Smooth muscle cell (in vitro differentiated cells): ENCODE results near the gene FAM168B. TPM values are rescaled to one million over a fixed set of nuclear protein-coding genes. Genes with fewer than 3 reads are reported as not detected.

ENCODE experiments used
- DNase-seq: peaks from one replicate; lab custom pipeline; 2025; ENCODE audit not compliant: unreplicated experiment; lab: John Stamatoyannopoulos, UW
- H2AFZ ChIP-seq: fragments of 200-600 bp; sonication (generic); 2 replicates; pipeline ENCODE4 v1.6.0; 2016; ENCODE audit warnings: antibody characterized with exemption, low read depth, mild to moderate bottlenecking
- H3F3A ChIP-seq: fragments of 200-600 bp; sonication (generic); 2 replicates; pipeline ENCODE4 v1.6.0; 2017; ENCODE audit warnings: antibody characterized with exemption, low read depth
- H3K27ac ChIP-seq: fragments of 200-600 bp; sonication (generic); 2 replicates; pipeline ENCODE4 v1.5.1; 2016; ENCODE audit warnings: low read depth, mild to moderate bottlenecking
- H3K27me3 ChIP-seq: fragments of 200-600 bp; sonication (generic); 2 replicates; pipeline ENCODE4 v1.6.1; 2016; ENCODE audit warnings: low read depth, mild to moderate bottlenecking
- H3K36me3 ChIP-seq: fragments of 200-600 bp; sonication (generic); 2 replicates; pipeline ENCODE4 v1.5.1; 2016; ENCODE audit warnings: low read depth
- H3K4me1 ChIP-seq: fragments of 200-600 bp; sonication (generic); 2 replicates; pipeline ENCODE4 v1.5.1; 2016; ENCODE audit warnings: low read depth
- H3K4me2 ChIP-seq: fragments of 200-600 bp; sonication (generic); 2 replicates; pipeline ENCODE4 v1.6.0; 2016; ENCODE audit warnings: mild to moderate bottlenecking
- H3K4me3 ChIP-seq: fragments of 200-600 bp; sonication (generic); 2 replicates; pipeline ENCODE4 v1.5.1; 2016; ENCODE audit warnings: mild to moderate bottlenecking
- H3K79me2 ChIP-seq: fragments of 200-600 bp; sonication (generic); 2 replicates; pipeline ENCODE4 v1.6.0; 2016; ENCODE audit warnings: low read depth, mild to moderate bottlenecking
- H3K9ac ChIP-seq: fragments of 200-600 bp; sonication (generic); 2 replicates; pipeline ENCODE4 v1.6.0; 2016; ENCODE audit warnings: low read depth
- H3K9me3 ChIP-seq: fragments of 200-600 bp; sonication (generic); replicated peaks from 2 replicates; pipeline ENCODE4 v1.5.1; 2016; ENCODE audit warnings: low read depth
- H4K20me1 ChIP-seq: fragments of 200-600 bp; sonication (generic); 2 replicates; pipeline ENCODE4 v1.6.0; 2016; ENCODE audit warnings: low read depth
- WGBS: methylation state at CpG from one replicate; pipeline ENCODE4 v1.1.7; 2016; ENCODE audit warnings: low lambda C conversion rate; 5-methylcytosine and 5-hydroxymethylcytosine counted together
- polyA plus RNA-seq: library from polyadenylated mRNA; unstranded; fragments of >200 nt; fragmentation: Nextera tagmentation; extraction: Ambion mirVana; gene quantifications from 2 replicates; pipeline ENCODE4 v1.2.1, GENCODE V29; 2016
- total RNA-seq: library from RNA; depleted of rRNA; stranded (reverse); fragments of >200 nt; gene quantifications from 2 replicates; pipeline ENCODE4 v1.2.3, GENCODE V29; 2014
- TF ChIP-seq, protein P1 (sequence below): fragments of 200-600 bp; sonication (generic); IDR thresholded peaks from 2 replicates; pipeline ENCODE4 v1.5.1; 2017; ENCODE audit warnings: borderline replicate concordance, mild to moderate bottlenecking, antibody characterized with exemption; ENCODE audit not compliant: insufficient read depth, poor library complexity, severe bottlenecking

FAM168B gene
- total and polyA plus RNA-seq, 2 experiments from 2014 or later, result 46.6 to 113 TPM

- Histone ChIP-seq H3K36me3 (peaks cover 26% of the 10 kb centered on the region), H4K20me1 (peaks cover 77% of the 10 kb centered on the region)
- 96% methylated on average over 7 of the region's 7 CpGs for WGBS
These were observed 44.0 kb downstream of the FAM168B start for GRCh38 chr2:131049150-131049718.

DNA sequence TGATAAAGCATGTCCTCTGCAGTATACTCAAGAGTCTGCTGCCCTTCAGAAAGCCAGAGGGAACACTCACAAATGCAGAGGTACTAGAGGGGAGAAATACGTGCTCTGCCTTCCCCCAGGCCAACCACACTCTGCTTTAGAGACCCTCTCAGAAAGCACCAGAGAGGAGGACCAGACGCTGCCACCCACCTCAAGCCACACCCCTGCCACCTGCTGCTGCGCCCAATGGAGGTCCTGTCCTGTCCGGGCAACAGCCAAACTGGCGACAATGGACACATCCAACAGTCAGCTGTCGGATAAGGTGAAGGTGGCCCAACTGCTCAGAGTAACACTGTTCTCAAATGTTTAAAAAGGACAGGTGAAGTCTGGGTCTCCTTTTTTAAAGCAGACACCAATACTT is 44.6 kb downstream of the FAM168B start:
- no peak overlapping the region for H3K4me2 ChIP-seq
- H3K27me3 ChIP-seq, result no peaks in the 10 kb centered on the region
- WGBS, result 98% methylated on average over 6 of the region's 6 CpGs
- H3F3A ChIP-seq, result peaks cover 6% of the 10 kb centered on the region
- no peak for DNase-seq
- H2AFZ ChIP-seq, result no peak overlapping the region
- peaks cover 71% of the 10 kb centered on the region for H4K20me1 ChIP-seq
- peaks cover 26% of the 10 kb centered on the region for H3K36me3 ChIP-seq
- no peak overlapping the region for H3K9ac ChIP-seq
- no peaks in the 10 kb centered on the region for H3K9me3 ChIP-seq
- peaks cover 11% of the 10 kb centered on the region for H3K79me2 ChIP-seq
- no peaks in the 10 kb centered on the region for H3K4me1 ChIP-seq
- TF ChIP-seq, protein P1, sequence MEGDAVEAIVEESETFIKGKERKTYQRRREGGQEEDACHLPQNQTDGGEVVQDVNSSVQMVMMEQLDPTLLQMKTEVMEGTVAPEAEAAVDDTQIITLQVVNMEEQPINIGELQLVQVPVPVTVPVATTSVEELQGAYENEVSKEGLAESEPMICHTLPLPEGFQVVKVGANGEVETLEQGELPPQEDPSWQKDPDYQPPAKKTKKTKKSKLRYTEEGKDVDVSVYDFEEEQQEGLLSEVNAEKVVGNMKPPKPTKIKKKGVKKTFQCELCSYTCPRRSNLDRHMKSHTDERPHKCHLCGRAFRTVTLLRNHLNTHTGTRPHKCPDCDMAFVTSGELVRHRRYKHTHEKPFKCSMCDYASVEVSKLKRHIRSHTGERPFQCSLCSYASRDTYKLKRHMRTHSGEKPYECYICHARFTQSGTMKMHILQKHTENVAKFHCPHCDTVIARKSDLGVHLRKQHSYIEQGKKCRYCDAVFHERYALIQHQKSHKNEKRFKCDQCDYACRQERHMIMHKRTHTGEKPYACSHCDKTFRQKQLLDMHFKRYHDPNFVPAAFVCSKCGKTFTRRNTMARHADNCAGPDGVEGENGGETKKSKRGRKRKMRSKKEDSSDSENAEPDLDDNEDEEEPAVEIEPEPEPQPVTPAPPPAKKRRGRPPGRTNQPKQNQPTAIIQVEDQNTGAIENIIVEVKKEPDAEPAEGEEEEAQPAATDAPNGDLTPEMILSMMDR, result no peak
- no peak overlapping the region for H3K4me3 ChIP-seq
- H3K27ac ChIP-seq, result no peak overlapping the region

More at GRCh38 chr2:131049150-131049718, 44.0 kb downstream of the FAM168B start:
- Histone ChIP-seq H3K4me3 (no peak overlapping the region), H3K79me2 (peaks cover 13% of the 10 kb centered on the region), H2AFZ (no peak overlapping the region), H3K4me1 (no peaks in the 10 kb centered on the region), H3K9ac (no peak overlapping the region), H3K27me3 (no peaks in the 10 kb centered on the region), H3K9me3 (no peaks in the 10 kb centered on the region), H3K4me2 (no peak overlapping the region), H3F3A (peaks cover 6% of the 10 kb centered on the region), H3K27ac (no peak overlapping the region)
- no peak for DNase-seq
- TF ChIP-seq, protein P1, result no peak

DNA sequence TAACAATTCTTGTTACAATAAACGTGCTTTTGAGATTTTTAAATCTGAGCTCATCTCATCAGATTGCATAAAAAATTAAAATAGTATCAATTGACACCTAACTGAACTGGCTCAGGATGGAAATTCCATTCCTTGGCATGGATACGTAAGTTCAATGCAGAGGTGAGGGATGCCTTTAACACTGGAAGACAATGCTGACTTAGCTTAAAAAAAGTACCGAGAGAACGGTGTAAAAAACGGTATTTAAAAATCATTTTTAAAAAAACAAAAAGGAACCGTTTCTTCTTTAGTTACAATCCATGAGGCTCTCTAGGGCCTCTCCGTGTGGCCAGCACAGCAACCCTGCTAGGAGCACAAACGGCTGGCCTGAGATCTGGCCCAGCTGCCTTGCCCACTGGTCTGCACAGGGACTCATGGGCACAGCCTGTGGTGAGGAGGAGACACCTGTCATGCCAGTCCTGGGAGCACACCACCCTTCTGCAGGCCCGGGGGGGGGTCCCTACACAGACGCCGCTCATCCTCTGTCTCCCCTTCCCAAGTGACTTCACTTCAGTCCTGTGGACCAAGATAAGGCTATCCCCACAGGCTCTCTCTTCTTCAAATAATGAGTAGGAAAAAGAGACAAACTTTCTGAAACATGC is 45.2 kb downstream of the FAM168B start:
- Histone ChIP-seq H3K27ac (no peak overlapping the region), H4K20me1 (peaks cover 65% of the 10 kb centered on the region), H3K79me2 (peaks cover 5% of the 10 kb centered on the region), H3K4me2 (no peak overlapping the region), H3K27me3 (no peaks in the 10 kb centered on the region), H3K4me1 (no peaks in the 10 kb centered on the region), H3K9ac (no peak overlapping the region), H2AFZ (no peak overlapping the region), H3K36me3 (peaks cover 22% of the 10 kb centered on the region), H3K4me3 (no peak overlapping the region), H3F3A (peaks cover 6% of the 10 kb centered on the region), H3K9me3 (no peaks in the 10 kb centered on the region)
- TF ChIP-seq, protein P1, result no peak
- 94% methylated on average over 11 of the region's 11 CpGs for WGBS
- no peak for DNase-seq
